ENCODE measurements around the gene PPOX.

GRCh38 chr1:161182214-161182613 is 16.0 kb downstream of the PPOX start:
- TF ChIP-seq POLR2A (IDR thresholded peaks at IDR 0.05): no peak
- TF ChIP-seq, protein P1, sequence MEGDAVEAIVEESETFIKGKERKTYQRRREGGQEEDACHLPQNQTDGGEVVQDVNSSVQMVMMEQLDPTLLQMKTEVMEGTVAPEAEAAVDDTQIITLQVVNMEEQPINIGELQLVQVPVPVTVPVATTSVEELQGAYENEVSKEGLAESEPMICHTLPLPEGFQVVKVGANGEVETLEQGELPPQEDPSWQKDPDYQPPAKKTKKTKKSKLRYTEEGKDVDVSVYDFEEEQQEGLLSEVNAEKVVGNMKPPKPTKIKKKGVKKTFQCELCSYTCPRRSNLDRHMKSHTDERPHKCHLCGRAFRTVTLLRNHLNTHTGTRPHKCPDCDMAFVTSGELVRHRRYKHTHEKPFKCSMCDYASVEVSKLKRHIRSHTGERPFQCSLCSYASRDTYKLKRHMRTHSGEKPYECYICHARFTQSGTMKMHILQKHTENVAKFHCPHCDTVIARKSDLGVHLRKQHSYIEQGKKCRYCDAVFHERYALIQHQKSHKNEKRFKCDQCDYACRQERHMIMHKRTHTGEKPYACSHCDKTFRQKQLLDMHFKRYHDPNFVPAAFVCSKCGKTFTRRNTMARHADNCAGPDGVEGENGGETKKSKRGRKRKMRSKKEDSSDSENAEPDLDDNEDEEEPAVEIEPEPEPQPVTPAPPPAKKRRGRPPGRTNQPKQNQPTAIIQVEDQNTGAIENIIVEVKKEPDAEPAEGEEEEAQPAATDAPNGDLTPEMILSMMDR (IDR thresholded peaks at IDR 0.05): no peak
